ENCODE measurements around the gene EEPD1.
A peak's percentile ranks its signal among the peaks of the same experiment; 100 is the strongest.

Gene EEPD1

GRCh38 chr7:36295090-36295489, 142.0 kb downstream of the EEPD1 start:
- Histone ChIP-seq H2BK12ac (ENCODE audit: low read length) (no peak overlapping the region), H3K14ac (ENCODE audit: low read length) (no peak overlapping the region), H4K12ac (ENCODE audit: low read depth, low read length) (no peak overlapping the region), H3K18ac (ENCODE audit: low read length) (no peak overlapping the region), H2BK5ac (ENCODE audit: low read depth, low read length, poor library complexity) (no peak overlapping the region), H3K4me2 (ENCODE audit: low read length) (no peak overlapping the region), H3K4me3 (ENCODE audit: low read depth, low read length) (no peak overlapping the region), H2BK120ac (ENCODE audit: insufficient read depth, low read length, poor library complexity) (no peak overlapping the region), H3K9me3 (ENCODE audit: insufficient read depth, low read depth, low read length) (no peaks in the 10 kb centered on the region), H3K79me2 (ENCODE audit: control insufficient read depth, insufficient read depth, low read length, poor library complexity) (no peaks in the 10 kb centered on the region), H2AFZ (ENCODE audit: insufficient read depth, low read length, poor library complexity) (no peak overlapping the region), H3K9ac (ENCODE audit: low read length) (no peak overlapping the region), H2AK5ac (ENCODE audit: low read length) (no peak overlapping the region), H3K27ac (ENCODE audit: low read depth, low read length) (no peak overlapping the region), H4K91ac (ENCODE audit: low read depth, low read length) (no peak overlapping the region), H3K36me3 (ENCODE audit: control insufficient read depth in 1 of 2, insufficient read depth in 2 of 2, low read length in 2 of 2) (no peaks in the 10 kb centered on the region), H3K23ac (ENCODE audit: low read length) (no peak overlapping the region), H3K27me3 (ENCODE audit: insufficient read depth, low read length) (no peaks in the 10 kb centered on the region), H3K79me1 (ENCODE audit: low read length) (no peaks in the 10 kb centered on the region), H3K4me1 (ENCODE audit: control insufficient read depth in 1 of 2, insufficient read depth in 2 of 2, low read length in 2 of 2) (peaks cover 0 to 11% of the 10 kb centered on the region in 2 experiments), H4K8ac (ENCODE audit: low read depth, low read length) (no peak overlapping the region), H3K4ac (ENCODE audit: low read depth, low read length) (no peak overlapping the region)
- DNase-seq: no peak
- no CpG with 5 or more reads among the region's 5 CpGs for WGBS (ENCODE audit: extremely low coverage, insufficient coverage, insufficient read length)

- Histone ChIP-seq H3K23ac (ENCODE audit: low read length) (no peak overlapping the region), H3K18ac (ENCODE audit: low read length) (no peak overlapping the region), H3K79me1 (ENCODE audit: low read length) (no peaks in the 10 kb centered on the region), H2BK5ac (ENCODE audit: low read depth, low read length, poor library complexity) (no peak overlapping the region), H4K12ac (ENCODE audit: low read depth, low read length) (no peak overlapping the region), H4K91ac (ENCODE audit: low read depth, low read length) (no peak overlapping the region), H2BK120ac (ENCODE audit: insufficient read depth, low read length, poor library complexity) (no peak overlapping the region), H3K27me3 (ENCODE audit: insufficient read depth, low read length) (no peaks in the 10 kb centered on the region), H2AFZ (ENCODE audit: insufficient read depth, low read length, poor library complexity) (no peak overlapping the region), H3K79me2 (ENCODE audit: control insufficient read depth, insufficient read depth, low read length, poor library complexity) (no peaks in the 10 kb centered on the region), H3K14ac (ENCODE audit: low read length) (no peak overlapping the region), H4K8ac (ENCODE audit: low read depth, low read length) (no peak overlapping the region), H3K4ac (ENCODE audit: low read depth, low read length) (no peak overlapping the region), H3K36me3 (ENCODE audit: control insufficient read depth in 1 of 2, insufficient read depth in 2 of 2, low read length in 2 of 2) (no peaks in the 10 kb centered on the region), H2AK5ac (ENCODE audit: low read length) (no peak overlapping the region), H3K4me2 (ENCODE audit: low read length) (no peak overlapping the region), H3K9ac (ENCODE audit: low read length) (no peak overlapping the region), H3K27ac (ENCODE audit: low read depth, low read length) (no peak overlapping the region), H3K4me3 (ENCODE audit: low read depth, low read length) (no peak overlapping the region), H3K9me3 (ENCODE audit: insufficient read depth, low read depth, low read length) (no peaks in the 10 kb centered on the region), H3K4me1 (ENCODE audit: control insufficient read depth in 1 of 2, insufficient read depth in 2 of 2, low read length in 2 of 2) (peaks cover 0 to 5% of the 10 kb centered on the region in 2 experiments), H2BK12ac (ENCODE audit: low read length) (no peak overlapping the region)
- no CpG with 5 or more reads among the region's 1 CpG for WGBS (ENCODE audit: extremely low coverage, insufficient coverage, insufficient read length)
- DNase-seq: no peak
Measured at GRCh38 chr7:36296284-36296683, 143.2 kb downstream of the EEPD1 start.

GRCh38 chr7:36297364-36298009, 144.4 kb downstream of the EEPD1 start:
- no peak for DNase-seq

DNA sequence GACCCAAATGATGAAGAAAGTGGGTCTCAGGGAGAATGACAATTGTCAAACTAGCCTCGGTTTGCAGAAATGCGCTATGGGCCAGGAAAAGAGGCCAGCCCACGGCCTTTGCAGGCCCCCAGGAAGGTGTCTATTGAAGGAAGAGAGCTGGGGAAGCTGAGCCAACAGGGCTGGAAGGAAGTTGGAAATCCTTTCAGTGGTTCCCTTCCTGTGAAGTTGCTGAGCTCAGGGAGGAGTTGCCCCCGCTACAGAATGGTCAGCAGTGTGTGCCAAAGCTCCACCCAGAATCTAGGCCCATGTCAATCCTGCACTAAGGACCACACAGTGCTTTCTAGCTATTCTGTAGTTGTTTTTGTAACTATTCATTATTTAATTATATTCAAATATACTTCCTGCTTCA, 145.1 kb downstream of the EEPD1 start:
- no peak overlapping the region for H3K4me2 ChIP-seq (ENCODE audit: low read length)
- H3K4me3 ChIP-seq (ENCODE audit: low read depth, low read length): no peak overlapping the region
- no peak overlapping the region for H4K8ac ChIP-seq (ENCODE audit: low read depth, low read length)
- no CpG with 5 or more reads among the region's 4 CpGs for WGBS (ENCODE audit: extremely low coverage, insufficient coverage, insufficient read length)
- H3K36me3 ChIP-seq (ENCODE audit: control insufficient read depth in 1 of 2, insufficient read depth in 2 of 2, low read length in 2 of 2): no peaks in the 10 kb centered on the region
- H4K12ac ChIP-seq (ENCODE audit: low read depth, low read length): no peak overlapping the region
- no peak overlapping the region for H3K27ac ChIP-seq (ENCODE audit: low read depth, low read length)
- no peak overlapping the region for H2BK12ac ChIP-seq (ENCODE audit: low read length)
- no peak overlapping the region for H3K9ac ChIP-seq (ENCODE audit: low read length)
- no peak overlapping the region for H2BK5ac ChIP-seq (ENCODE audit: low read depth, low read length, poor library complexity)
- H3K18ac ChIP-seq (ENCODE audit: low read length): no peak overlapping the region
- H2AK5ac ChIP-seq (ENCODE audit: low read length): no peak overlapping the region
- no peaks in the 10 kb centered on the region for H3K9me3 ChIP-seq (ENCODE audit: insufficient read depth, low read depth, low read length)
- no peak overlapping the region for H4K91ac ChIP-seq (ENCODE audit: low read depth, low read length)
- no peaks in the 10 kb centered on the region for H3K79me1 ChIP-seq (ENCODE audit: low read length)
- no peak overlapping the region for H3K4ac ChIP-seq (ENCODE audit: low read depth, low read length)
- DNase-seq: no peak
- peaks cover 0 to 4% of the 10 kb centered on the region in 2 experiments for H3K4me1 ChIP-seq (ENCODE audit: control insufficient read depth in 1 of 2, insufficient read depth in 2 of 2, low read length in 2 of 2)
- H3K79me2 ChIP-seq (ENCODE audit: control insufficient read depth, insufficient read depth, low read length, poor library complexity): no peaks in the 10 kb centered on the region
- no peak overlapping the region for H3K14ac ChIP-seq (ENCODE audit: low read length)
- no peaks in the 10 kb centered on the region for H3K27me3 ChIP-seq (ENCODE audit: insufficient read depth, low read length)
- no peak overlapping the region for H2BK120ac ChIP-seq (ENCODE audit: insufficient read depth, low read length, poor library complexity)
- H3K23ac ChIP-seq (ENCODE audit: low read length): no peak overlapping the region
- H2AFZ ChIP-seq (ENCODE audit: insufficient read depth, low read length, poor library complexity): no peak overlapping the region

More at GRCh38 chr7:36297364-36298009, 144.4 kb downstream of the EEPD1 start:
- H2AFZ ChIP-seq (ENCODE audit: insufficient read depth, low read length, poor library complexity): no peak overlapping the region
- H2AK5ac ChIP-seq (ENCODE audit: low read length): no peak overlapping the region
- H3K27ac ChIP-seq (ENCODE audit: low read depth, low read length): no peak overlapping the region
- peaks cover 0 to 3% of the 10 kb centered on the region in 2 experiments for H3K4me1 ChIP-seq (ENCODE audit: control insufficient read depth in 1 of 2, insufficient read depth in 2 of 2, low read length in 2 of 2)
- H3K14ac ChIP-seq (ENCODE audit: low read length): no peak overlapping the region
- H3K36me3 ChIP-seq (ENCODE audit: control insufficient read depth in 1 of 2, insufficient read depth in 2 of 2, low read length in 2 of 2): no peaks in the 10 kb centered on the region
- no peak overlapping the region for H4K91ac ChIP-seq (ENCODE audit: low read depth, low read length)
- no peak overlapping the region for H3K4me3 ChIP-seq (ENCODE audit: low read depth, low read length)
- H3K79me1 ChIP-seq (ENCODE audit: low read length): no peaks in the 10 kb centered on the region
- peak overlapping the region; percentile 69 for H3K23ac ChIP-seq (ENCODE audit: low read length)
- WGBS (ENCODE audit: extremely low coverage, insufficient coverage, insufficient read length): no CpG with 5 or more reads among the region's 7 CpGs
- H3K9me3 ChIP-seq (ENCODE audit: insufficient read depth, low read depth, low read length): no peaks in the 10 kb centered on the region
- H2BK5ac ChIP-seq (ENCODE audit: low read depth, low read length, poor library complexity): no peak overlapping the region
- no peak overlapping the region for H2BK12ac ChIP-seq (ENCODE audit: low read length)
- no peak overlapping the region for H4K8ac ChIP-seq (ENCODE audit: low read depth, low read length)
- H3K4ac ChIP-seq (ENCODE audit: low read depth, low read length): no peak overlapping the region
- H3K9ac ChIP-seq (ENCODE audit: low read length): no peak overlapping the region
- H3K18ac ChIP-seq (ENCODE audit: low read length): no peak overlapping the region
- H4K12ac ChIP-seq (ENCODE audit: low read depth, low read length): no peak overlapping the region
- H3K4me2 ChIP-seq (ENCODE audit: low read length): no peak overlapping the region
- no peaks in the 10 kb centered on the region for H3K27me3 ChIP-seq (ENCODE audit: insufficient read depth, low read length)
- no peaks in the 10 kb centered on the region for H3K79me2 ChIP-seq (ENCODE audit: control insufficient read depth, insufficient read depth, low read length, poor library complexity)
- no peak overlapping the region for H2BK120ac ChIP-seq (ENCODE audit: insufficient read depth, low read length, poor library complexity)

All from trophoblast cell (in vitro differentiated cells and primary cell).